Measurements from ENCODE around the gene FN3K.

- TF ChIP-seq, protein P1, sequence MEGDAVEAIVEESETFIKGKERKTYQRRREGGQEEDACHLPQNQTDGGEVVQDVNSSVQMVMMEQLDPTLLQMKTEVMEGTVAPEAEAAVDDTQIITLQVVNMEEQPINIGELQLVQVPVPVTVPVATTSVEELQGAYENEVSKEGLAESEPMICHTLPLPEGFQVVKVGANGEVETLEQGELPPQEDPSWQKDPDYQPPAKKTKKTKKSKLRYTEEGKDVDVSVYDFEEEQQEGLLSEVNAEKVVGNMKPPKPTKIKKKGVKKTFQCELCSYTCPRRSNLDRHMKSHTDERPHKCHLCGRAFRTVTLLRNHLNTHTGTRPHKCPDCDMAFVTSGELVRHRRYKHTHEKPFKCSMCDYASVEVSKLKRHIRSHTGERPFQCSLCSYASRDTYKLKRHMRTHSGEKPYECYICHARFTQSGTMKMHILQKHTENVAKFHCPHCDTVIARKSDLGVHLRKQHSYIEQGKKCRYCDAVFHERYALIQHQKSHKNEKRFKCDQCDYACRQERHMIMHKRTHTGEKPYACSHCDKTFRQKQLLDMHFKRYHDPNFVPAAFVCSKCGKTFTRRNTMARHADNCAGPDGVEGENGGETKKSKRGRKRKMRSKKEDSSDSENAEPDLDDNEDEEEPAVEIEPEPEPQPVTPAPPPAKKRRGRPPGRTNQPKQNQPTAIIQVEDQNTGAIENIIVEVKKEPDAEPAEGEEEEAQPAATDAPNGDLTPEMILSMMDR (IDR thresholded peaks at IDR 0.05; ENCODE audit: extremely low read depth in 1 of 2, insufficient read depth in 1 of 2, low read depth in 1 of 2, low read length in 2 of 2) = no peak
- TF ChIP-seq, protein P2, sequence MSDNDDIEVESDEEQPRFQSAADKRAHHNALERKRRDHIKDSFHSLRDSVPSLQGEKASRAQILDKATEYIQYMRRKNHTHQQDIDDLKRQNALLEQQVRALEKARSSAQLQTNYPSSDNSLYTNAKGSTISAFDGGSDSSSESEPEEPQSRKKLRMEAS (IDR thresholded peaks at IDR 0.05; ENCODE audit: insufficient read depth, insufficient read length) = no peak
- TF ChIP-seq EZH2 (IDR thresholded peaks at IDR 0.05; ENCODE audit: borderline replicate concordance, low read depth, low read length, severe bottlenecking) = no peak
- TF ChIP-seq POLR2A (IDR thresholded peaks at IDR 0.05; ENCODE audit: low read depth, low read length) = no peak
- no peak for TF ChIP-seq MYC (IDR thresholded peaks at IDR 0.05; ENCODE audit: low read depth, low read length)
- TF ChIP-seq JUN (IDR thresholded peaks at IDR 0.05; ENCODE audit: borderline replicate concordance, insufficient read depth, insufficient read length, low read depth) = no peak
- TF ChIP-seq GATA2 (IDR thresholded peaks at IDR 0.05; ENCODE audit: insufficient read depth, insufficient read length, low read depth, low read length) = no peak
- TF ChIP-seq POLR2AphosphoS5 (IDR thresholded peaks at IDR 0.05; ENCODE audit: insufficient read depth, low read depth, low read length) = no peak
Observed at GRCh38 chr17:82769041-82769440, 33.6 kb downstream of the FN3K start.
